GM10248 (cell line): ENCODE data around the gene AGAP5.
"Not testable (repeated sequence)": the region's sequence is repeated elsewhere in the genome, so short reads cannot be mapped to it uniquely, and the experiment has no call there.

ENCODE experiments used
- CTCF ChIA-PET: fragments of 300-600 bp; sonication (Branson Sonifier 250); formaldehyde crosslinking; extraction: SDS; loops from one replicate; lab custom pipeline; 2021; ENCODE audit warnings: antibody characterized with exemption; lab: Yijun Ruan, JAX
- POLR2A ChIA-PET: fragments of 350-650 bp; sonication (Branson Sonifier 250); formaldehyde crosslinking; extraction: SDS; loops from one replicate; lab custom pipeline; 2020; ENCODE audit warnings: antibody characterized with exemption; lab: Yijun Ruan, JAX
- DNase-seq: peaks from one replicate; pipeline ENCODE4 v3.0.0; 2012; ENCODE audit errors: extremely low spot score
- CTCF ChIP-seq: IDR thresholded peaks from 2 replicates; pipeline ENCODE4 v1.5.1; 2012; ENCODE audit warnings: mild to moderate bottlenecking, low read depth; ENCODE audit errors: extremely low read depth, missing control alignments, control extremely low read depth

The AGAP5 gene

GRCh38 chr10:73697675-73698159 lies at the start of gene AGAP5:
Gene AGAP5, minus strand, starts transcription at chr10:73698109. Its CDS starts 354 bp downstream, at chr10:73697755.
- CTCF ChIA-PET, POLR2A ChIA-PET, DNase-seq: not testable (repeated sequence)

- no peak for DNase-seq
- no peak for TF ChIP-seq CTCF
- POLR2A ChIA-PET: interaction anchor here (0.7 kb wide), 1 partner anchor 313 kb away, joined by 4 read pairs; no protein-coding TSS in a partner anchor
- CTCF ChIA-PET: interaction anchor here (0.7 to 2.8 kb wide), 5 partner anchors 12 to 218 kb away, joined by 3 to 14 read pairs (median 3); no protein-coding TSS in a partner anchor
Measured at GRCh38 chr10:73746721-73747120, 48.8 kb upstream of the AGAP5 start.

GRCh38 chr10:73744664-73744975 lies 46.7 kb upstream of the AGAP5 start:
- ChIA-PET POLR2A (interaction anchor here (0.6 to 1.5 kb wide), 5 partner anchors 11 to 72 kb away, joined by 3 to 4 read pairs (median 3); partner anchors contain the start of gene CHCHD1), CTCF (interaction anchor here (1.0 to 3.9 kb wide), 4 partner anchors 10 to 216 kb away, joined by 3 to 16 read pairs (median 4); no protein-coding TSS in a partner anchor)
- peak; percentile 44 for DNase-seq
- TF ChIP-seq CTCF: no peak

- ChIA-PET POLR2A (interaction anchor here (0.9 to 1.5 kb wide), 3 partner anchors 13 to 35 kb away, joined by 3 to 6 read pairs (median 4); a partner anchor contains a TSS), CTCF (interaction anchor here (0.6 to 3.9 kb wide), 5 partner anchors 11 to 215 kb away, joined by 3 to 16 read pairs (median 3); no protein-coding TSS in a partner anchor)
- TF ChIP-seq CTCF: no peak
- DNase-seq: peak; percentile 94
Measured at GRCh38 chr10:73743905-73744663, 46.2 kb upstream of the AGAP5 start, which contains the start of gene SEC24C. Gene SEC24C, plus strand, starts transcription at chr10:73744372. Its CDS starts 2,461 bp downstream, at chr10:73746833.

- CTCF ChIA-PET: interaction anchor here (0.6 to 3.9 kb wide), 3 partner anchors 12 to 214 kb away, joined by 3 to 16 read pairs (median 3); no protein-coding TSS in a partner anchor
- no peak for DNase-seq
- POLR2A ChIA-PET: interaction anchor here (0.5 to 1.4 kb wide), 3 partner anchors 29 to 1466 kb away, joined by 3 to 6 read pairs (median 5); a partner anchor contains a TSS
- TF ChIP-seq CTCF: no peak
Measured at GRCh38 chr10:73743327-73743904, 45.5 kb upstream of the AGAP5 start.

- ChIA-PET CTCF (interaction anchor here (0.7 to 3.9 kb wide), 2 partner anchors 11 to 212 kb away, joined by 3 to 16 read pairs; no protein-coding TSS in a partner anchor), POLR2A (interaction anchor here (0.6 kb wide), 1 partner anchor 115 kb away, joined by 3 read pairs; no protein-coding TSS in a partner anchor)
- TF ChIP-seq CTCF: no peak
- no peak for DNase-seq
Measured at GRCh38 chr10:73742454-73742734, 44.5 kb upstream of the AGAP5 start.

- CTCF ChIA-PET, DNase-seq: not testable (repeated sequence)
- POLR2A ChIA-PET: interaction anchor here (1.0 kb wide), 1 partner anchor 10 kb away, joined by 3 read pairs; no protein-coding TSS in a partner anchor
Measured at GRCh38 chr10:73740501-73741254, 42.8 kb upstream of the AGAP5 start.
